Upper lobe of left lung (tissue), 4 donors: Measurements from ENCODE around the gene CYRIA.

Source experiments
- EP300 ChIP-seq, 4 donors: sonication (generic); formaldehyde crosslinking; IDR thresholded peaks; one replicate each; pipeline ENCODE4 v1.5.1; 2017; ENCODE audit warnings: antibody characterized with exemption in 4 of 4, control low read depth in 2 of 4
- POLR2A ChIP-seq, 4 donors: fragments of 450-650 bp; IDR thresholded peaks; one replicate each; pipeline ENCODE4 v1.5.1; 2016 to 2017; ENCODE audit warnings: antibody characterized with exemption in 4 of 4, mild to moderate bottlenecking in 2 of 4
- TF ChIP-seq, protein P1 (sequence below), 6 experiments: fragments of 450-650 bp in 4 of 6; fragments of 200-600 bp in 2 of 6; sonication (generic) in 2 of 6; IDR thresholded peaks; one replicate each; pipeline ENCODE4 v1.5.1; 2016 to 2019; ENCODE audit warnings: antibody characterized with exemption in 6 of 6

DNA sequence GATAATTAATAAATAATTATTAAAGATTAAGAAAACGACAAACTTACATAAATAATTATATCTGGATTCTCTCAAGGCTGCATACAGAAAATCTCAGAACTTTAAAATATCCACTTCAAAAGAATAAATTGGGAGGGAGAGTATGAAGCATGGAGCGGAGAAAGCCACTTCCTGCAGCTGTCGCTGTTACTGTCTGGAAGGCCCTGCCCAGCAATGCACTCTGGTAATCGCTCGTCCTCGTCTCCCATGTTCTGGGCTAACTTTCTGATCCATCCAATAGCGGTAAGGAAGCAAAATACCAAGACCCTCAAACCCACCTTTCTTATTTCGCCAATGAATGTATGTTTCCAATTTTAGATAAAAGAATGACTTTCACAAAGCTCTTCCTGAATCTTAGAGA lies 26.7 kb downstream of the CYRIA start:
- TF ChIP-seq, protein P1, sequence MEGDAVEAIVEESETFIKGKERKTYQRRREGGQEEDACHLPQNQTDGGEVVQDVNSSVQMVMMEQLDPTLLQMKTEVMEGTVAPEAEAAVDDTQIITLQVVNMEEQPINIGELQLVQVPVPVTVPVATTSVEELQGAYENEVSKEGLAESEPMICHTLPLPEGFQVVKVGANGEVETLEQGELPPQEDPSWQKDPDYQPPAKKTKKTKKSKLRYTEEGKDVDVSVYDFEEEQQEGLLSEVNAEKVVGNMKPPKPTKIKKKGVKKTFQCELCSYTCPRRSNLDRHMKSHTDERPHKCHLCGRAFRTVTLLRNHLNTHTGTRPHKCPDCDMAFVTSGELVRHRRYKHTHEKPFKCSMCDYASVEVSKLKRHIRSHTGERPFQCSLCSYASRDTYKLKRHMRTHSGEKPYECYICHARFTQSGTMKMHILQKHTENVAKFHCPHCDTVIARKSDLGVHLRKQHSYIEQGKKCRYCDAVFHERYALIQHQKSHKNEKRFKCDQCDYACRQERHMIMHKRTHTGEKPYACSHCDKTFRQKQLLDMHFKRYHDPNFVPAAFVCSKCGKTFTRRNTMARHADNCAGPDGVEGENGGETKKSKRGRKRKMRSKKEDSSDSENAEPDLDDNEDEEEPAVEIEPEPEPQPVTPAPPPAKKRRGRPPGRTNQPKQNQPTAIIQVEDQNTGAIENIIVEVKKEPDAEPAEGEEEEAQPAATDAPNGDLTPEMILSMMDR (IDR thresholded peaks at IDR 0.05), result no peak
- no peak for TF ChIP-seq POLR2A (IDR thresholded peaks at IDR 0.05)
- TF ChIP-seq EP300 (IDR thresholded peaks at IDR 0.05), result no peak
